Hepatocyte (in vitro differentiated cells): ENCODE measurements around the gene INPP5D.

ENCODE experiments used
- CTCF ChIP-seq: fragments of 200-600 bp; sonication (generic); IDR thresholded peaks from 2 replicates; pipeline ENCODE4 v1.5.1; 2016; ENCODE audit warnings: antibody characterized with exemption, mild to moderate bottlenecking; ENCODE audit not compliant: poor library complexity
- EZH2 ChIP-seq: fragments of 200-600 bp; sonication (generic); IDR thresholded peaks from 2 replicates; pipeline ENCODE4 v1.6.1; 2016; ENCODE audit warnings: antibody characterized with exemption, mild to moderate bottlenecking, borderline replicate concordance
- EZH2phosphoT487 ChIP-seq: fragments of 200-600 bp; sonication (generic); IDR thresholded peaks from one replicate; pipeline ENCODE4 v1.6.1; 2018; ENCODE audit warnings: antibody characterized with exemption, mild to moderate bottlenecking, low read depth, moderate library complexity; ENCODE audit not compliant: unreplicated experiment, severe bottlenecking

- TF ChIP-seq CTCF: no peak
- TF ChIP-seq EZH2: no peak
- TF ChIP-seq EZH2phosphoT487: no peak
These were observed 19.6 kb upstream of the INPP5D start for GRCh38 chr2:233040571-233040970.
